Mesendoderm (in vitro differentiated cells): ENCODE results near the gene ASTN2.
"Not testable (repeated sequence)": the region's sequence is repeated elsewhere in the genome, so short reads cannot be mapped to it uniquely, and the experiment has no call there.

ENCODE experiments used
- DNase-seq: peaks from one replicate; pipeline ENCODE4 v3.0.0; 2013
- H2AK5ac ChIP-seq: 2 replicates; pipeline ENCODE4 v1.6.1; 2013; ENCODE audit warnings: low read length, inconsistent platforms
- H2BK120ac ChIP-seq: 2 replicates; pipeline ENCODE4 v1.6.1; 2013; ENCODE audit warnings: low read depth, mild to moderate bottlenecking, low read length, moderate library complexity, mixed read lengths
- H2BK15ac ChIP-seq: replicated peaks from 2 replicates; pipeline ENCODE4 v1.6.1; 2013; ENCODE audit warnings: low read depth, mild to moderate bottlenecking, moderate library complexity
- H2BK5ac ChIP-seq: 2 replicates; pipeline ENCODE4 v1.6.1; 2013; ENCODE audit warnings: low read length, inconsistent platforms
- H3K18ac ChIP-seq: 2 replicates; pipeline ENCODE4 v1.6.1; 2013; ENCODE audit warnings: mild to moderate bottlenecking, low read length, mixed read lengths
- H3K23ac ChIP-seq: one replicate; pipeline ENCODE4 v1.6.1; 2013; ENCODE audit warnings: low read length
- H3K27ac ChIP-seq: 2 replicates; pipeline ENCODE4 v1.5.1; 2013; ENCODE audit warnings: low read depth, mild to moderate bottlenecking, inconsistent platforms, low read length, moderate library complexity
- H3K27me3 ChIP-seq: 2 replicates; pipeline ENCODE4 v1.6.1; 2013; ENCODE audit warnings: low read length, control low read depth, mild to moderate bottlenecking, inconsistent platforms; ENCODE audit not compliant: insufficient read depth, poor library complexity
- H3K36me3 ChIP-seq: 2 replicates; pipeline ENCODE4 v1.6.1; 2013; ENCODE audit warnings: low read length, inconsistent platforms; ENCODE audit not compliant: control insufficient read depth, insufficient read depth
- H3K4ac ChIP-seq: one replicate; pipeline ENCODE4 v1.6.1; 2013; ENCODE audit warnings: low read depth, mild to moderate bottlenecking, low read length, moderate library complexity
- H3K4me1 ChIP-seq: 2 replicates; pipeline ENCODE4 v1.6.1; 2013; ENCODE audit warnings: low read depth, low read length, inconsistent platforms; ENCODE audit not compliant: control insufficient read depth
- H3K4me2 ChIP-seq: 2 replicates; pipeline ENCODE4 v1.6.1; 2013; ENCODE audit warnings: low read length
- H3K4me3 ChIP-seq: 2 replicates; pipeline ENCODE4 v1.5.1; 2013; ENCODE audit warnings: mild to moderate bottlenecking, low read length
- H3K56ac ChIP-seq: one replicate; pipeline ENCODE4 v1.6.1; 2013; ENCODE audit warnings: low read length
- H3K79me1 ChIP-seq: 2 replicates; pipeline ENCODE4 v1.6.1; 2013; ENCODE audit warnings: low read length, inconsistent platforms
- H3K79me2 ChIP-seq: 2 replicates; pipeline ENCODE4 v1.6.1; 2013; ENCODE audit warnings: mild to moderate bottlenecking, low read length; ENCODE audit not compliant: control insufficient read depth, insufficient read depth
- H3K9ac ChIP-seq: 2 replicates; pipeline ENCODE4 v1.6.1; 2013; ENCODE audit warnings: low read length, inconsistent platforms
- H4K5ac ChIP-seq: one replicate; pipeline ENCODE4 v1.6.1; 2013; ENCODE audit warnings: low read length
- H4K8ac ChIP-seq: one replicate; pipeline ENCODE4 v1.6.1; 2013; ENCODE audit warnings: low read depth, mild to moderate bottlenecking, control low read depth, low read length, moderate library complexity
- WGBS: extraction: QIAGEN DNeasy Blood & Tissue Kit; methylation state at CpG from one replicate; pipeline ENCODE4 v1.1.7; 2013; ENCODE audit warnings: low lambda C conversion rate, missing lambda C conversion rate; ENCODE audit not compliant: insufficient coverage; ENCODE audit errors: extremely low coverage; 5-methylcytosine and 5-hydroxymethylcytosine counted together

The ASTN2 gene

DNA sequence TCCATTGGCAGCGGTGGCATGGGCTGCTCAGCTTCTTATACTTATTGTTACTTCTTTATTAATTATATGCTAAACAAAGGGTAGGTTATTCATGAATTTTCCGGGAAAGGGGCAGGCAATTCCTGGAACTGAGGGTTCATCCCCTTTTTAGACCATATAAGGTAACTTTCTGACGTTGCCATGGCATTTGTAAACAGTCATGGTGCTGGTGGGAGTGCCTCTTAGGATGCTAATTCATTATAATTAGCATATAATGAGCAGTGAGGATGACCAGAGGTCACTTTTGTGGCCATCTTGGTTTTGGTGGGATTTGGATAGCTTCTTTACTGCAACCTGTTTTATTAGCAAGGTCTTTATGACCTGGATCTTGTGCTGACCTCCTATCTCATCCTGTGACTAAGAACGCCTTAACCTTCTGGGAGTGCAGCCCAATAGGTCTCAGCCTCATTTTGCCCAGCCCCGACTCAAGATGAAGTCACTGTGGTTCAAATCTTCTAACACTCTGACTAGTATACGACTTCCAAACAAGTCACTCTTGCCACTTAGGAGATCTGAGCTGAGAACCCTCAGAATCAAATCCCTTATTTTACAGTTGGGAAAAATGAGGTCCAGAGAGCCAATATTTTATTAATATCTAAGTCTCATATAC is 490.3 kb downstream of the ASTN2 start:
- Histone ChIP-seq H3K27ac (no peak overlapping the region), H2BK120ac (no peak overlapping the region), H3K18ac (no peak overlapping the region), H3K36me3 (no peaks in the 10 kb centered on the region), H3K56ac (no peak overlapping the region), H3K27me3 (no peaks in the 10 kb centered on the region), H2BK5ac (no peak overlapping the region), H3K4me3 (no peak overlapping the region), H3K4ac (no peak overlapping the region), H2BK15ac (no peak overlapping the region), H3K23ac (no peak overlapping the region), H3K4me1 (peaks cover 8% of the 10 kb centered on the region), H4K8ac (no peak overlapping the region), H3K79me1 (no peaks in the 10 kb centered on the region), H3K79me2 (no peaks in the 10 kb centered on the region), H2AK5ac (no peak overlapping the region), H3K4me2 (no peak overlapping the region), H4K5ac (no peak overlapping the region), H3K9ac (no peak overlapping the region)
- no peak for DNase-seq
- no CpG with 5 or more reads among the region's 6 CpGs for WGBS

DNA sequence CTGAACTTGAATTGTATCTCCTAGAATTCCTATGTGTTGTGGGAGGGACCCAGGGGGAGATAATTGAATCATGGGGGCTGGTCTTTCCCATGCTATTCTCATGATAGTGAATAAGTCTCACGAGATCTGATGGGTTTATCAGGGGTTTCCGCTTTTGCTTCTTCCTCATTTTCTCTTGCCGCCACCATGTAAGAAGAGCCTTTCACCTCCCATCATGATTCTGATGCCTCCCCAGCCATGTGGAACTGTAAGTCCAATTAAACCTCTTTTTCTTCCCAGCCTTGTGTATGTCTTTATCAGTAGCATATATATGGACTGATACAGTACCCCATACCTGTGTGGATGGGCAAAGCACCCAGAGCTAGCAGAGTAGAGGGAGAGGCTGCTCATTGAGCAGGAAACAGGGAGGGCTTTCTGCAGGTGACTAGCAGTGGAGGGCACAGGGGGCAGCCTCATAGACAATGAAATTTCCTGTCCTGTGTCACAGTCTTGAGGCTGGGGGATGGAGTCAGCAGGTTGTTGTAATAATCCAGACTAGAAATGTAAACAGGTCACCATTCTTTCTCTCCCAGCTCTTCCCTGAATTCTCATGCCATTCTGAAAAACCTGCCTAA is 496.9 kb downstream of the ASTN2 start:
- WGBS: no CpG with 5 or more reads among the region's 3 CpGs
- H3K4me1 ChIP-seq: not testable (repeated sequence)

DNA sequence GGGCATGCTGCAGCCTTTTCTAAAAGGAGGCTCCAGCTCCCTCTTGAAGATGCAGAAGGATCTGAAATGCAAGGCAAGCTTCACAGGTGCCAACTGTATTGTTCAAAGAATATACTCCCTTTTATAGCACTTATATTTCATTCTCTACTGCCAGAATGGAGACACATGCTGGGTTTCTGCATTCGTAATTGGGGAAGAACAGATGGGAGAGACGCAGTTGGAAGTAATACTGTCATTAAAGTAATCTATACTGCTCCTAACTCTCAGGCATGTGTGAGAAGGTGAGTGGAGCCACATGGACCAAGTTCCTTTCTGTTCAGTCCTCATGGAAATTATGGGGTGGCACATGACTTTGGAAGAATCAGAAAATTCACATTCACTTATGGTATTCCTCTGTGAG is 501.3 kb downstream of the ASTN2 start:
- H3K4ac ChIP-seq: no peak overlapping the region

More for the DNA sequence above, 496.9 kb downstream of the ASTN2 start:
- not testable (repeated sequence) for H4K5ac ChIP-seq, H3K27me3 ChIP-seq, H4K8ac ChIP-seq, H2AK5ac ChIP-seq, H2BK5ac ChIP-seq, H3K79me2 ChIP-seq, H3K27ac ChIP-seq, DNase-seq, H3K56ac ChIP-seq, H3K18ac ChIP-seq, H2BK15ac ChIP-seq, H2BK120ac ChIP-seq, H3K36me3 ChIP-seq, H3K4ac ChIP-seq, H3K4me2 ChIP-seq, H3K79me1 ChIP-seq, H3K9ac ChIP-seq, H3K23ac ChIP-seq, H3K4me3 ChIP-seq

GRCh38 chr9:116910201-116910600 is 504.7 kb downstream of the ASTN2 start:
- Histone ChIP-seq H2AK5ac (no peak overlapping the region), H4K5ac (no peak overlapping the region), H3K27ac (no peak overlapping the region), H3K56ac (no peak overlapping the region), H3K23ac (no peak overlapping the region), H2BK120ac (no peak overlapping the region), H3K4me2 (no peak overlapping the region), H3K27me3 (no peaks in the 10 kb centered on the region), H3K79me2 (no peaks in the 10 kb centered on the region), H3K18ac (no peak overlapping the region), H3K79me1 (no peaks in the 10 kb centered on the region), H3K36me3 (no peaks in the 10 kb centered on the region), H2BK5ac (no peak overlapping the region), H3K4ac (no peak overlapping the region), H2BK15ac (no peak overlapping the region), H4K8ac (no peak overlapping the region), H3K9ac (no peak overlapping the region), H3K4me3 (no peak overlapping the region), H3K4me1 (peaks cover 3% of the 10 kb centered on the region)
- no CpG with 5 or more reads among the region's 10 CpGs for WGBS
- DNase-seq: peak; percentile 47

More for the DNA sequence above, 501.3 kb downstream of the ASTN2 start:
- no peak overlapping the region for H3K56ac ChIP-seq
- no peak overlapping the region for H3K23ac ChIP-seq
- no peak overlapping the region for H2BK120ac ChIP-seq
- H3K18ac ChIP-seq: no peak overlapping the region
- no peak overlapping the region for H4K5ac ChIP-seq
- no peak overlapping the region for H3K4me3 ChIP-seq
- peaks cover 2% of the 10 kb centered on the region for H3K4me1 ChIP-seq
- H3K79me2 ChIP-seq: no peaks in the 10 kb centered on the region
- no peak overlapping the region for H2BK5ac ChIP-seq
- no peaks in the 10 kb centered on the region for H3K27me3 ChIP-seq
- no peak overlapping the region for H3K4me2 ChIP-seq
- H3K27ac ChIP-seq: no peak overlapping the region
- no peak for DNase-seq
- no peak overlapping the region for H2AK5ac ChIP-seq
- no peak overlapping the region for H4K8ac ChIP-seq
- WGBS: no CpG with 5 or more reads among the region's 2 CpGs
- H3K9ac ChIP-seq: no peak overlapping the region
- H3K36me3 ChIP-seq: no peaks in the 10 kb centered on the region
- H3K79me1 ChIP-seq: no peaks in the 10 kb centered on the region
- H2BK15ac ChIP-seq: no peak overlapping the region

DNA sequence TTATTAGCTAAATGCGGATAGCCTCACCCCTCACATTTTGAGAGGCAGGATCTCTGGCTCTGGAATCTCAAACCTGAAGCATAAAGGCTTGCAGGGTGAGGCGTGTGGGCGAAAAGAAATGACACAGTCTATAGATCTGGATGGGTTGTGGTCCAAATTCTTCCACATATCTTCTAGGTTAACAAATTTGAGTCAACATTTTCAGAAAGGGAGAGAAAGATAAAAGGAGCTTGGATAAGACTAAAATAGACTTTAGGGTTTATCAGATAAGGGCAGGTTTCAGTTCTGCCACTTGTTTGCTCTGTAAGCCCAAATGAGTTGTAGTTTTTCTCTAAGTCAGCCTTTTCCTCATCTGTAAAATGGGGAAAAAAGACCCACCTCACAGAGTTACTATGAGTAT is 506.9 kb downstream of the ASTN2 start:
- Histone ChIP-seq H3K4me2 (no peak overlapping the region), H3K79me2 (no peaks in the 10 kb centered on the region), H4K8ac (no peak overlapping the region), H3K56ac (no peak overlapping the region), H4K5ac (no peak overlapping the region), H3K18ac (no peak overlapping the region), H2BK15ac (no peak overlapping the region), H3K79me1 (no peaks in the 10 kb centered on the region), H2AK5ac (no peak overlapping the region), H3K9ac (no peak overlapping the region), H2BK120ac (no peak overlapping the region), H3K4me3 (no peak overlapping the region), H3K4ac (no peak overlapping the region), H2BK5ac (no peak overlapping the region), H3K4me1 (peaks cover 3% of the 10 kb centered on the region), H3K23ac (no peak overlapping the region), H3K36me3 (no peaks in the 10 kb centered on the region), H3K27ac (no peak overlapping the region), H3K27me3 (no peaks in the 10 kb centered on the region)
- WGBS: no CpG with 5 or more reads among the region's 3 CpGs
- no peak for DNase-seq

DNA sequence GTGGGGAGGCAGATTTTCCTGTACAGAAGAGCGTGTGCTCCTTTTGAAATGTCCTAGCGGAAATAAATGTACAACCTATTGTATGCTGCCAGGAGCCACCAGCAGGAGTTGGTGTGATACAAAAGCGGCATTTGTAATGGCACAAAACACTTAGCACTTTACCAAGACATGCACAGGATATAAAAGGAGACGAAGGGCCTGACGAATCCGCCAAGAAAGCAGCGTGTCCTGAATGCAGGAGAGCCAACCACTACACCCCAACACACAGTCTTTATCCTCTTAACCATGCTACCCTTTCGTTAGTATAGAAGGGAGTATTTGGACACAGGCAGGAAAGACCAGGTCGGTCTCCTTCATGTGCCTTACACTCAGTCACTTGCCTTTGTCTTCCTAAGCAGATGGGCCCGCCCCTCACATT is 509.7 kb downstream of the ASTN2 start:
- Histone ChIP-seq H3K4me1 (peaks cover 3% of the 10 kb centered on the region), H3K4ac (no peak overlapping the region), H3K18ac (no peak overlapping the region), H2BK5ac (no peak overlapping the region), H3K79me2 (no peaks in the 10 kb centered on the region), H3K27ac (no peak overlapping the region), H3K27me3 (no peaks in the 10 kb centered on the region), H3K79me1 (no peaks in the 10 kb centered on the region), H3K9ac (no peak overlapping the region), H2AK5ac (no peak overlapping the region), H4K5ac (no peak overlapping the region), H3K56ac (no peak overlapping the region), H3K4me2 (no peak overlapping the region), H3K23ac (no peak overlapping the region), H3K36me3 (no peaks in the 10 kb centered on the region), H2BK120ac (no peak overlapping the region), H4K8ac (no peak overlapping the region), H3K4me3 (no peak overlapping the region), H2BK15ac (no peak overlapping the region)
- WGBS: no CpG with 5 or more reads among the region's 10 CpGs
- DNase-seq: no peak
